ENCODE measurements around the gene CLCN1.

Gene CLCN1

GRCh38 chr7:143399642-143400041 lies 83.7 kb downstream of the CLCN1 start:
- H3K4me1 Mint-ChIP-seq, result peaks cover 8% of the 10 kb centered on the region
- peaks cover 6% of the 10 kb centered on the region for H3K36me3 Mint-ChIP-seq
- no peak for ATAC-seq
- no peak for DNase-seq (ENCODE audit: low spot score in 2 of 2)
- no peaks in the 10 kb centered on the region for H3K9me3 Mint-ChIP-seq
- no peak overlapping the region for H3K4me3 Mint-ChIP-seq
- H3K27ac Mint-ChIP-seq, result peak overlapping the region; percentile 20

GRCh38 chr7:143401265-143401664 lies 85.4 kb downstream of the CLCN1 start:
- no peak for ATAC-seq
- Mint-ChIP-seq H3K9me3 (no peaks in the 10 kb centered on the region), H3K4me3 (no peak overlapping the region), H3K27ac (no peak overlapping the region), H3K36me3 (peaks cover 6% of the 10 kb centered on the region), H3K4me1 (no peaks in the 10 kb centered on the region)
- DNase-seq (ENCODE audit: low spot score in 2 of 2), result no peak

Data from stimulated activated effector memory CD8-positive, alpha-beta T cell treated with anti-CD3 and anti-CD28 coated beads, Interleukin-12 subunit alpha, Interleukin-12 subunit beta, amount 100 ng/mL, for 72 hours (primary cell).